Measurements from ENCODE around the gene FRY.
A peak's percentile ranks its signal among the peaks of the same experiment; 100 is the strongest.
"Not testable (repeated sequence)": the region's sequence is repeated elsewhere in the genome, so short reads cannot be mapped to it uniquely, and the experiment has no call there.

Gene FRY

GRCh38 chr13:32047793-32048192 lies 16.2 kb downstream of the FRY start:
- DNase-seq (ENCODE audit: low read depth, low spot score) = no peak
- H3K4me3 ChIP-seq = no peak overlapping the region
- H3K36me3 ChIP-seq (ENCODE audit: insufficient read depth, low read length) = no peaks in the 10 kb centered on the region
- no peaks in the 10 kb centered on the region for H3K9me3 ChIP-seq (ENCODE audit: low read depth, low read length)
- H3K27ac ChIP-seq = no peak overlapping the region
- no peak overlapping the region for H3K9ac ChIP-seq (ENCODE audit: insufficient read length)
- no peak for TF ChIP-seq POLR2AphosphoS5 (IDR thresholded peaks at IDR 0.05; ENCODE audit: borderline replicate concordance, low read depth, low read length)
- no peak for TF ChIP-seq FOXP2 (optimal IDR thresholded peaks at IDR 0.05; ENCODE audit: control extremely low read depth, extremely low read length, insufficient read depth)
- no peak for TF ChIP-seq EZH2 (IDR thresholded peaks at IDR 0.05)

- TF ChIP-seq FOXP2 (optimal IDR thresholded peaks at IDR 0.05; ENCODE audit: control extremely low read depth, extremely low read length, insufficient read depth) = no peak
- TF ChIP-seq POLR2AphosphoS5 (IDR thresholded peaks at IDR 0.05; ENCODE audit: borderline replicate concordance, low read depth, low read length) = no peak
- no peak for TF ChIP-seq EZH2 (IDR thresholded peaks at IDR 0.05)
- Histone ChIP-seq H3K9ac (ENCODE audit: insufficient read length) (no peak overlapping the region), H3K27ac (peak overlapping the region; percentile 22; the same call in 1 of the 2 replicates), H3K36me3 (ENCODE audit: insufficient read depth, low read length) (no peaks in the 10 kb centered on the region), H3K9me3 (ENCODE audit: low read depth, low read length) (no peaks in the 10 kb centered on the region), H3K4me3 (no peak overlapping the region)
- no peak for DNase-seq (ENCODE audit: low read depth, low spot score)
Measured at GRCh38 chr13:32048816-32049215, 17.2 kb downstream of the FRY start.

- Histone ChIP-seq H3K27ac (no peak overlapping the region), H3K9ac (ENCODE audit: insufficient read length) (no peak overlapping the region), H3K9me3 (ENCODE audit: low read depth, low read length) (no peaks in the 10 kb centered on the region), H3K4me3 (no peak overlapping the region), H3K36me3 (ENCODE audit: insufficient read depth, low read length) (no peaks in the 10 kb centered on the region)
- TF ChIP-seq FOXP2 (optimal IDR thresholded peaks at IDR 0.05; ENCODE audit: control extremely low read depth, extremely low read length, insufficient read depth) = no peak
- TF ChIP-seq EZH2 (IDR thresholded peaks at IDR 0.05) = no peak
- no peak for TF ChIP-seq POLR2AphosphoS5 (IDR thresholded peaks at IDR 0.05; ENCODE audit: borderline replicate concordance, low read depth, low read length)
- DNase-seq (ENCODE audit: low read depth, low spot score) = no peak
Measured at GRCh38 chr13:32051156-32051555, 19.6 kb downstream of the FRY start.

- TF ChIP-seq EZH2 (IDR thresholded peaks at IDR 0.05) (no peak), POLR2AphosphoS5 (IDR thresholded peaks at IDR 0.05; ENCODE audit: borderline replicate concordance, low read depth, low read length) (no peak), FOXP2 (optimal IDR thresholded peaks at IDR 0.05; ENCODE audit: control extremely low read depth, extremely low read length, insufficient read depth) (no peak)
- no peak overlapping the region for H3K27ac ChIP-seq
- DNase-seq (ENCODE audit: low read depth, low spot score) = no peak
Measured at GRCh38 chr13:32056316-32056715, 24.7 kb downstream of the FRY start.

GRCh38 chr13:32057325-32057724 lies 25.8 kb downstream of the FRY start:
- not testable (repeated sequence) for H3K4me3 ChIP-seq; H3K9ac ChIP-seq (ENCODE audit: insufficient read length); H3K36me3 ChIP-seq (ENCODE audit: insufficient read depth, low read length); DNase-seq (ENCODE audit: low read depth, low spot score); H3K27ac ChIP-seq; H3K9me3 ChIP-seq (ENCODE audit: low read depth, low read length)

More at GRCh38 chr13:32056316-32056715, 24.7 kb downstream of the FRY start:
- no peak overlapping the region for H3K4me3 ChIP-seq
- H3K36me3 ChIP-seq (ENCODE audit: insufficient read depth, low read length) = no peaks in the 10 kb centered on the region
- no peaks in the 10 kb centered on the region for H3K9me3 ChIP-seq (ENCODE audit: low read depth, low read length)
- H3K9ac ChIP-seq (ENCODE audit: insufficient read length) = no peak overlapping the region

- Histone ChIP-seq H3K9ac (ENCODE audit: insufficient read length) (no peak overlapping the region), H3K4me3 (no peak overlapping the region), H3K27ac (no peak overlapping the region), H3K36me3 (ENCODE audit: insufficient read depth, low read length) (no peaks in the 10 kb centered on the region), H3K9me3 (ENCODE audit: low read depth, low read length) (no peaks in the 10 kb centered on the region)
- TF ChIP-seq POLR2AphosphoS5 (IDR thresholded peaks at IDR 0.05; ENCODE audit: borderline replicate concordance, low read depth, low read length) = no peak
- no peak for TF ChIP-seq FOXP2 (optimal IDR thresholded peaks at IDR 0.05; ENCODE audit: control extremely low read depth, extremely low read length, insufficient read depth)
- no peak for TF ChIP-seq EZH2 (IDR thresholded peaks at IDR 0.05)
- no peak for DNase-seq (ENCODE audit: low read depth, low spot score)
Measured at GRCh38 chr13:32059511-32059984, 28.0 kb downstream of the FRY start.

- Histone ChIP-seq H3K36me3 (ENCODE audit: insufficient read depth, low read length) (no peaks in the 10 kb centered on the region), H3K9me3 (ENCODE audit: low read depth, low read length) (no peaks in the 10 kb centered on the region), H3K9ac (ENCODE audit: insufficient read length) (no peak overlapping the region), H3K27ac (no peak overlapping the region), H3K4me3 (no peak overlapping the region)
- TF ChIP-seq POLR2AphosphoS5 (IDR thresholded peaks at IDR 0.05; ENCODE audit: borderline replicate concordance, low read depth, low read length) (no peak), FOXP2 (optimal IDR thresholded peaks at IDR 0.05; ENCODE audit: control extremely low read depth, extremely low read length, insufficient read depth) (no peak), EZH2 (IDR thresholded peaks at IDR 0.05) (no peak)
- no peak for DNase-seq (ENCODE audit: low read depth, low spot score)
Measured at GRCh38 chr13:32060401-32060878, 28.9 kb downstream of the FRY start.

- no peaks in the 10 kb centered on the region for H3K9me3 ChIP-seq (ENCODE audit: low read depth, low read length)
- no peak overlapping the region for H3K9ac ChIP-seq (ENCODE audit: insufficient read length)
- no peak for TF ChIP-seq FOXP2 (optimal IDR thresholded peaks at IDR 0.05; ENCODE audit: control extremely low read depth, extremely low read length, insufficient read depth)
- no peak for TF ChIP-seq POLR2AphosphoS5 (IDR thresholded peaks at IDR 0.05; ENCODE audit: borderline replicate concordance, low read depth, low read length)
- TF ChIP-seq EZH2 (IDR thresholded peaks at IDR 0.05) = no peak
- DNase-seq (ENCODE audit: low read depth, low spot score) = no peak
- no peak overlapping the region for H3K27ac ChIP-seq
- no peak overlapping the region for H3K4me3 ChIP-seq
- H3K36me3 ChIP-seq (ENCODE audit: insufficient read depth, low read length) = no peaks in the 10 kb centered on the region
Measured at GRCh38 chr13:32063619-32064233, 32.2 kb downstream of the FRY start.
